GM19043 (cell line): ENCODE data around the gene NME8.
A peak's percentile ranks its signal among the peaks of the same experiment; 100 is the strongest.

Experiments
- ATAC-seq: cut with Tn5 transposase; IDR thresholded peaks from one replicate; pipeline ENCODE4 v1.9.1; 2021; ENCODE audit warnings: low read depth; ENCODE audit not compliant: unreplicated experiment

Gene NME8

GRCh38 chr7:37930226-37930948, 82.0 kb downstream of the NME8 start:
- no peak for ATAC-seq

DNA sequence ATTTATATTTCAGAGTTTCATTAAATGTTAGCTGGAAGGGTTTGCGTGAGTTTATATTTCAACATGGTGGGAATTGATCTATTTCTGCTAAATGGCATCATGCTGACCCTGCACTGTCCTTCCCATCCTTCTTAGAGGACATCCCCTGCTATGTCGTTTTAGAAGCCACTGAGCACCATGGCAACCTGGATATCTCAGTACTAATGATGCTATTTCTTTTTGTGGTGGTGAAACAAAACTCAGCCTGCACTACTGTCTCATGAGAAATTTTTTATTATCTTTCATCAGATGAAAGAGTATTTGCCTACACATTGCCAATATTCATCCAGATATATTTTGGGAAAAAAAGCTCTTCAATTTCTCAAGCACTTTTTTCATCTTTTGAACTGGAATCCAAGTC, 84.1 kb downstream of the NME8 start:
- ATAC-seq, result no peak

- no peak for ATAC-seq
Measured at GRCh38 chr7:37933018-37933566, 84.7 kb downstream of the NME8 start.

DNA sequence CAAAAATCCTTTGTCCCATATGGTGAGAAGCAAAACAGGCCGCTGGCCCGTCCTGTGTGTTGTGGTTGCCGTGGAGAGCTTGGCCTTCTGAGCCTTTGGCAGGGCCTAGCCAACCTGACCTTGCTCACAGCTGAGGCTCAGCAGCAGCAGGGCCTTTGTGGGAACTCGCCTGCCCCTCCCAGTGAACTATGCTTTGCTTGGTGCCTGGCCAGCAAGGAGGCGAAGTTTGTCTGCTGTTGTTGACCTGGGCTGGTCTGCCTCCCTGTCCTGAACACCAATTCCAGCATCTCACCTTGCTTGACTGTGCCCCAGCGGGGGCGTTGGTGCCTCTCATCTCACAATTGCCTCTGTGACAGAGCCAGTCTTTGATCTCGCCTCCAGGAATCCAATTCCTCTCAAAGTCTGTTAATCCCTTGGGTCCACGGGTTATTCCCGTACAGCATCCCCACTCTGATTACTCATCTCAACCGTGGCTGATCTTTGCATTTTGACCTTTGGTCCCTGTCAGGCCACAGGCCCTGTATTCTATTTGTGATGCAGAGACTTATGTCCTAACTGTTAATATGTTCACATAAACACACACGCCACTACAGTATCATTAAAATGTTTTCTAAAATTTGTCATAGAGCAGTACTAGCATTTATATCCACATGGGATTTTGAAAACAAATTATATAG, 94.7 kb downstream of the NME8 start:
- no peak for ATAC-seq

DNA sequence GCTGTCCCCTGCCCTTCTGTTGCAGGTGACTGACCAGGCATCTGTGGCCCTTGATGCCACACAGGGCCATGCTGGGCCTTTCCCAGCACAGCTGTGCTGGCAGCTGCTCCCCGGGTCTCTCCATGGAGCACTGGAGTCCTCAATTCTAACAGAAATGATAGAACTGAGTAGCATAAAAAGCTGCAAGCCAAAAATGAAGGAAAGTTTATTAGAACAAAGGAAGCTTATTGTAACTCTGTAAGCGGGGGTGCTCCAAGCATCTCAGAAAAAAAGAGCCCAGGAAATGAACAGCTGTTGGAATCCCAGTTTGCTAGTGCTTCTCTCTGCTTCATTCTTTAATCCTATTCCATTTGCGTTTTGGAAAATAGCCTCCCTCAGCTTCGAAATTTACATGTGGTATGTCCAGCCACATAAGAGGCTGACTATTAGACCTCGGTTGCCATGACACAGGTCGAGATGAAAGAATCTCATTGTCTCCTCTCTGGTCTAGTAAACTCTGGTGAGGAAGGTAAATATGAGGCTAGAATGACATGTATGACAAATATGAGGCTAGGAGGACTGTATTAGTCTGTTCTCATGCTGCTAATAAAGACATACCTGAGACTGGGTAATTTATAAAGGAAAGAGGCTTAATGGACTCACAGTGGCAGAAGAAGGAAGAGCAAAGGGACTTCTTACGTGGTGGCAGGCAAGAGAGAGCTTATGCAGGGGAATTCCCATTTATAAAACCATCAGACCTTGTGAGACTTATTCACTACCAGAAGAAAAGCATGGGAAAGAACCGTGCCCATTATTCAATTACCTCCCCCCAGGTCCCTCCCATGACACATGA, 95.7 kb downstream of the NME8 start:
- ATAC-seq, result peak; percentile 44

DNA sequence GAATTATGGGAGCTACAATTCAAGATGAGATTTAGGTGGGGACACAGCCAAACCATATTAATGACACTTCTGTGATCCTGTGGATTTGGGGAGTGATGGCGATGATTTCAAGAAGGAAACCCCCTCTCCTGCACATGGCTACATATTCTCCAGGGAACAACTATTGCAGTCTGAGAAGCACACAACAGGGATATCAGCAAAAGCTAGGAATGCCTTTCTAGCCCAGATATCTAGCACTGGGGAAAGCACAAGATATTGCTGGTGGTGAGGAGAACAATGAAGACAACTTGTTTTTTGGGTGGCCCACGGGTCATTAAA, 96.3 kb downstream of the NME8 start:
- no peak for ATAC-seq

DNA sequence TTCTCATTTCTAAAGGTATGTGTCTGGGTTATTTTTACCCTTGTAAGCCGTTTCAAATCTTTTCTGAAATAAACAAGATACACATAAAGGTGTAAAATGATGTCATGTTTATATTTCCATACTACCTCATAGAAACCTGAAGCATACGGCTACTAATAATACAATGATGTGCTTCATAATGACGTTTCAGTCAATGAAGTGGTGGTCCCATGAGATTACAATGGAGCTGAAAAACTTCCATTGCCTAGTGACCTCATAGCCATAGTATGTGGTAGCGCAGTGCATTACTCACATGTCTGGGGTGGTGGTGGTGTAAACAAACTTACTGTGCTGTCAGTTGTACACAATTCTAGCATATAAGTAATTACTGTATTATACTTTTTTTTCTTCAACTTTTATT, 96.9 kb downstream of the NME8 start:
- no peak for ATAC-seq

DNA sequence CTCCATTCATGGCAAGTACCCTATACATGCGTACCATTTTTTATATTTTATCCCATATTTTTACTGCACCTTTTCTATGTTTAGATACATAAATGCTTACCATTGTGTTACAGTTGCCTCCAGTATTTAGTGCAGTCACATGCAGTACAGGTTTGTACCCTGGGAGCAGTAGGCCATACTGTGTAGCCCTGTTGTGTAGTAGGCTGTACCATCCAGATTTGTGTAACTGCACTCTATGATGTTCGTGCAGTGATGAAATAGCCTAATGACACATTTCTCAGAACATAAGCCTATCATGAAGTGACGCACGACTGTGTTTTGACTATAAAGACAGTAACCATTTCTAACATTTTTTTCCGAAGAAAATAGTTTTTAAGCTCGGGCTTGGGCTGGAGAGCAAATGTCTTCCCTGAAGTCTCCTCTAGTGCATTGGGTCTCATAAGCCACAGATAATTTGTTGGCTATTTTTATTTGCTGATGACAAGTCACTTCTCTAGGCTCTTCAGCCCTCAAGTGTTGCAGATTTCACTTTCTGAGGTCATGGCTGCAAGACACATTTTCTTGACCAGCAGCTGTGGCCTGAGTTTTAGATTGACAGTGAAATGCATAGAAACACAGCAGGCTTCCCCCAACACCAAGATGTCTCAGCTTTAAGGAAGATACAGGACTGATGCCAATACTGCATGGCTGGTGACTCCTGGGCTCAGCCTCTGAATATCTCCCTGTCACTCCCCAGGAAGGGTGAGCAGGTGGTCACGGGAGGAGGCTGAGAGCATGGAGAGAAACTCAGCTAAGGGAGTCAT, 98.9 kb downstream of the NME8 start:
- no peak for ATAC-seq

DNA sequence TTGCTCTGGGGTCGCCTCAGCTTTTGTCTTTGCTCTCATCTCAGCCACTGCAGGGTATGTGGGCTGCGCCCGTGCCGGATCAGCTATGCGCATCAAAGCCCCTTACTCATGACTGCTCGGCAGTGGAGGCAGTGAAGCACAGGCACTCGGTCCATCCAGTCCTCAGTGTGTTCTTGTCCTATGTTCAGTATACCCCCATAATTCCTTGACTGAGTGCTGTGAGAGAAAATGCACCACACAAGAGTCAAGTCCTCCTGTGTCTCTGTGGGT, 99.5 kb downstream of the NME8 start:
- no peak for ATAC-seq
